OCI-M1 (cell line): ENCODE measurements around the gene AWAT2.
"Not testable (repeated sequence)": the region's sequence is repeated elsewhere in the genome, so short reads cannot be mapped to it uniquely, and the experiment has no call there.

Experiments
- DNase-seq: peaks from one replicate; lab custom pipeline; 2025; lab: John Stamatoyannopoulos, UW

The AWAT2 gene

DNA sequence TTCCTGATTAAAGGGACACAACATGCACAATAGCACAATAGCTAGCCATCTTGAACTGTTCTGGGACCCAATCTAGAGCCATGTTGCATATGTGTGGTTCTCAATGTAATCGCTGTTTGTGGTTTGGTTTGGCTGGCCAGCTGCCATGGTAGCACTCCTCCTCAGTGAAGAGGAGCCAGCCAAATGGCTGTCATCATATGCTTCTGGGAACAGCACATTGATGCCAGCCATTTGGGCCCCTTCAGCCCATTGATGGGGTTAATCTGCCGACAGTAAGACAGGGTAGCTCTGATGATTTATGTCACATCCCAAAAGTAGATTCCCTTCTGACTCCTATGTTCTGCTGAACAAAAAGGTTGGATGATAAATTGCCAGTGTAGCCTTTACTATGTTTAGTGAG, 48.5 kb downstream of the AWAT2 start:
- peak; percentile 10 for DNase-seq

DNA sequence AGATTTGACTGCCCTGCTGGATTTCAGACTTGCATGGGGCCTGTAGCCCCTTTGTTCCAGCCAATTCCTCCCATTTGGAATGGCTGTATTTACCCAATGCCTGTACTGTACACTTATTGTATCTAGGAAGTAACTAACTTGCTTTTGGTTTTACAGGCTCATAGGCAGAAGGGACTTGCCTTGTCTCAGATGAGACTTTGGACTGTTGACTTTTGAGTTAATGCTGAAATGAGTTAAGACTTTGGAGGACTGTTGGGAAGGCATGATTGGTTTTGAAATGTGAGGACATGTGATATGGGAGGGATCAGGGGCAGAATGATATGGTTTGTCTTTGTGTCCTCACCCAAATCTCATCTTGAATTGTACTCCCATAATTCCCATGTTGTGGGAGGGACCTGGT, 51.4 kb downstream of the AWAT2 start:
- DNase-seq = not testable (repeated sequence)

DNA sequence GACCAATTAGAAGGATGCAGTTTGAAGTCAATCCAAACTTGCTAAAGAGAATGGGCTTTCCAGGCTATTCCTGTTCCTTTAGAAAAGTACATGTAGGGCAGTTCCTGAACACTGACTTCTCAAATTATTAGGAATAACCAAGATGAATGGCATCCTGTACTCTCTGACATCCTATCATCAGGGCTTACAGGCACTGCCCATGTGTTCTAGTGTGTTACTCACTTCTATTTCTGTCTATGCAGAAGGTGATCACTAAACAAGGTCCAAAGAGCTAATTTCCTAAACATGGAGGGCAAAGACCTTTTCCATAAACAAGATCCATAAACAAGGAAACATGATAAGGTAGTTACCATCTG, 53.6 kb downstream of the AWAT2 start:
- no peak for DNase-seq

DNA sequence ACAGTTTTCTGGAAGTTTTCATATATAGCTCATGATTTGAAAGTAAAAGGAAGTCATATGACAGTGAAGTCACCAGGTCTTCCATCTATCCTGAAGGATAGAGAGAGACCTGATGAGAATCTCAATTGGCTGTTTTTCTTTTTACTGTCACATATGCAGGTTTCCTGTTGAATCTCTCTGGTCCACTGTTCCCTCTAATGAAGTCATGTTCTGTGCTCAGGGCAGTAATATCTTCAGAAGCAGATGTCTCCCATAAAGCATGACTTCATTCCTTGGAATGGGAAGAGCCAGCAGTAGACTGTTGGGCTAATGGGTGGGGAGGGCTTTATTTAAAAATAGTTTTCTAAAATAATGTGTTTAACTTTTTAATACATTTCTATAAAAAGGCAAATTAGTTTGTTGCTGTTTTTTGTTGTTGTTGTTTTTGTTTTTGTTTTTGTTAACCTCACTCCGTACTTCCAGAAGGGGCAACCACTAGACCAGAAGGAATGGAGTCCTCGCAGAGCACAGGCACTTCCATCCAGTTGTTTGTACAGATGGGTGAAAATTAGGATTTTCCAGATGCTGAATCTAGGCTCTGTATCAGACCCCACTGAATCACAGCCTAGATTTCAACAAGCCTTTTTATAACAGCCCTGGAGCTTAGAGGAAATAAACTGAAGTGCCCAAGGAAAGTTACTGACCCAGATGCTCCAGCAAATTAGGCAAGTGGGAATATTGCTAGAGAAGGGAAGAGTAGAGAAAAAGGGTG, 54.2 kb downstream of the AWAT2 start:
- no peak for DNase-seq

DNA sequence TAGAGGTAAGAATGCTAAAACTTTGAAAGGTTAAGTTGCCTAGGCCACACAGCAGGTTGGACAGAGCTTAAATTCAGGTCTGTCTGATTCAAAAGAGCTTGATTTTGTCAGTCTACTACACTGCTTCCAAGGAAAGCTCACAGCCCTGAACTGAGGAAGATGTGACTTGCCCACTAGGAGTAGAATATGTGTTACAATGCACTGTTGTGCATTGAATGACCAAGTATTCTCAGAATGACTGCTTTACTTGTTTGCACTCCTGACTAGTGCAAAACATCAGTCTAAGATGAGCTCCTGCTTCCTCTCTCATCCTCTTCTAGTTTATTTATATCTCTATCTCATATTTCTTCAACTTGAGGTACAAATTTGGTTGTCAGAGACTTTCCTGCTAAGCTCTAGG, 56.2 kb downstream of the AWAT2 start:
- DNase-seq = no peak

DNA sequence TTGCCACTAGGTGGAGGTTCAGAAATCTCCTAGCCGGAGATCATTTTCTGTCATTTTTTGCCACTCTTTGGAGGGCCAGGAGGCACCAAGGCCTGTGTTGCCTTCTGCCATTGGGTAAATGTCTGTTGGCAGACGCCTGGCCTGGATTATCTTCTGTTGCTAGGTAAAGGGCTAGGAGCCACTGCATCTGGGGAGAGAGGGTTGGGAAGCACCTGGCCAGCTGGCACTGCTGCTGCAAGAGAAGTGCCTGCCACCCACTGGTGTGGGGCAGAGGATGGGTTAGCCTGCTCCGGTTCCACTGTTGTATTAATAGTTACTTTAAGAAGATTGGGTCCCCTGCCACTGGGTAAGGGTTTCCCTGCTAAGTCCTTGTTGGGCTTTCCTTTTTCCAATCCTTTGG, 58.1 kb downstream of the AWAT2 start:
- no peak for DNase-seq
